Neural progenitor cell (in vitro differentiated cells): ENCODE data around the gene RELB. TPM values are rescaled to one million over a fixed set of nuclear protein-coding genes. Genes with fewer than 3 reads are reported as not detected.

Source experiments
- DNase-seq: peaks from one replicate; pipeline ENCODE4 v3.0.0-alpha.2; 2016; ENCODE audit warnings: low spot score
- H2AFZ ChIP-seq: fragments of 200-600 bp; sonication (generic); replicated peaks from 2 replicates; pipeline ENCODE4 v1.6.1; 2016; ENCODE audit warnings: antibody characterized with exemption
- H3F3A ChIP-seq: fragments of 200-600 bp; sonication (generic); 2 replicates; pipeline ENCODE4 v1.6.1; 2016; ENCODE audit warnings: antibody characterized with exemption, low read depth
- H3K27ac ChIP-seq: fragments of 200-600 bp; sonication (generic); 2 replicates; pipeline ENCODE4 v1.5.1; 2016; ENCODE audit warnings: mild to moderate bottlenecking
- H3K27me3 ChIP-seq: fragments of 200-600 bp; sonication (generic); 2 replicates; pipeline ENCODE4 v1.6.1; 2016; ENCODE audit warnings: mild to moderate bottlenecking, moderate library complexity
- H3K36me3 ChIP-seq: fragments of 200-600 bp; sonication (generic); 2 replicates; pipeline ENCODE4 v1.5.1; 2016
- H3K4me1 ChIP-seq: fragments of 200-600 bp; sonication (generic); 2 replicates; pipeline ENCODE4 v1.6.1; 2016; ENCODE audit warnings: mixed run types
- H3K4me2 ChIP-seq: fragments of 200-600 bp; sonication (generic); 2 replicates; pipeline ENCODE4 v1.6.1; 2016
- H3K4me3 ChIP-seq: fragments of 200-600 bp; sonication (generic); 2 replicates; pipeline ENCODE4 v1.5.1; 2016
- H3K79me2 ChIP-seq: fragments of 200-600 bp; sonication (generic); 2 replicates; pipeline ENCODE4 v1.6.1; 2016; ENCODE audit warnings: low read depth
- H3K9ac ChIP-seq: fragments of 200-600 bp; sonication (generic); 2 replicates; pipeline ENCODE4 v1.6.1; 2016
- H3K9me3 ChIP-seq: fragments of 200-600 bp; sonication (generic); 2 replicates; pipeline ENCODE4 v1.5.1; 2016; ENCODE audit warnings: low read depth
- H4K20me1 ChIP-seq: fragments of 200-600 bp; sonication (generic); 2 replicates; pipeline ENCODE4 v1.6.1; 2016; ENCODE audit warnings: low read depth
- H3K27ac Mint-ChIP-seq: 3 replicates; pipeline ENCODE4 v1.8.0; 2021; ENCODE audit warnings: mixed read lengths
- H3K27me3 Mint-ChIP-seq: 2 replicates; pipeline ENCODE4 v1.8.0; 2022; ENCODE audit warnings: low read depth, mild to moderate bottlenecking, inconsistent platforms, moderate library complexity, mixed read lengths; ENCODE audit not compliant: insufficient read depth
- H3K36me3 Mint-ChIP-seq: 3 replicates; pipeline ENCODE4 v1.8.0; 2021; ENCODE audit warnings: mixed read lengths
- H3K4me1 Mint-ChIP-seq: 3 replicates; pipeline ENCODE4 v1.8.0; 2021; ENCODE audit warnings: mixed read lengths
- H3K4me3 Mint-ChIP-seq: 3 replicates; pipeline ENCODE4 v1.8.0; 2021; ENCODE audit warnings: mild to moderate bottlenecking, moderate library complexity, mixed read lengths
- H3K9me3 Mint-ChIP-seq: 3 replicates; pipeline ENCODE4 v1.8.0; 2020; ENCODE audit warnings: mixed read lengths
- CTCF ChIP-seq: fragments of 200-600 bp; sonication (generic); IDR thresholded peaks from 2 replicates; pipeline ENCODE4 v1.5.1; 2017; ENCODE audit warnings: antibody characterized with exemption, mild to moderate bottlenecking
- EZH2 ChIP-seq: fragments of 200-600 bp; sonication (generic); IDR thresholded peaks from 2 replicates; pipeline ENCODE4 v1.6.1; 2017; ENCODE audit warnings: antibody characterized with exemption, mild to moderate bottlenecking, moderate library complexity
- EZH2phosphoT487 ChIP-seq: fragments of 200-600 bp; sonication (generic); IDR thresholded peaks from 2 replicates; pipeline ENCODE4 v1.6.1; 2017; ENCODE audit warnings: antibody characterized with exemption
- total RNA-seq: library from RNA; depleted of rRNA; stranded (reverse); fragments of >200 nt; gene quantifications from 2 replicates; pipeline ENCODE4 v1.2.3, GENCODE V29; 2015; ENCODE audit warnings: low replicate concordance

Gene RELB
- total RNA-seq, 1 donor from 2014 or later, result 0.43 TPM

- Histone ChIP-seq H3K79me2 (peaks cover 42% of the 10 kb centered on the region), H3K27me3 (peaks cover 36% of the 10 kb centered on the region), H2AFZ (peak overlapping the region; percentile 60), H3K4me3 (peak overlapping the region; percentile 91), H3F3A (peaks cover 67% of the 10 kb centered on the region), H3K4me2 (peak overlapping the region; percentile 83), H3K36me3 (no peaks in the 10 kb centered on the region), H3K27ac (no peak overlapping the region), H4K20me1 (peaks cover 31% of the 10 kb centered on the region), H3K4me1 (peaks cover 35% of the 10 kb centered on the region), H3K9ac (no peak overlapping the region), H3K9me3 (no peaks in the 10 kb centered on the region)
- Mint-ChIP-seq H3K36me3 (peaks cover 9% of the 10 kb centered on the region), H3K9me3 (no peaks in the 10 kb centered on the region), H3K4me3 (peak overlapping the region; percentile 99), H3K4me1 (peaks cover 30% of the 10 kb centered on the region), H3K27ac (no peak overlapping the region), H3K27me3 (peaks cover 23% of the 10 kb centered on the region)
- no peak for DNase-seq
- TF ChIP-seq EZH2phosphoT487 (no peak), CTCF (no peak), EZH2 (no peak)
These were observed 77.3 kb downstream of the RELB start for GRCh38 chr19:45078390-45079062.

- H3K27me3 ChIP-seq, result peaks cover 36% of the 10 kb centered on the region
- H3K27ac ChIP-seq, result peak within 1 kb of the TSS; percentile 13
- H4K20me1 ChIP-seq, result peaks cover 31% of the 10 kb centered on the region
- H3K4me1 Mint-ChIP-seq, result peaks cover 30% of the 10 kb centered on the region
- DNase-seq, result peak; percentile 94
- H3K9me3 Mint-ChIP-seq, result no peaks in the 10 kb centered on the region
- peaks cover 23% of the 10 kb centered on the region for H3K27me3 Mint-ChIP-seq
- H3K27ac Mint-ChIP-seq, result peak within 1 kb of the TSS; percentile 72
- H3K36me3 ChIP-seq, result no peaks in the 10 kb centered on the region
- peaks cover 9% of the 10 kb centered on the region for H3K36me3 Mint-ChIP-seq
- no peaks in the 10 kb centered on the region for H3K9me3 ChIP-seq
- H3F3A ChIP-seq, result peaks cover 62% of the 10 kb centered on the region
- H3K4me3 Mint-ChIP-seq, result peak within 1 kb of the TSS; percentile 99
- H3K79me2 ChIP-seq, result peaks cover 45% of the 10 kb centered on the region
- H2AFZ ChIP-seq, result peak within 1 kb of the TSS; percentile 92
- H3K9ac ChIP-seq, result peak within 1 kb of the TSS; percentile 78
- peak within 1 kb of the TSS; percentile 91 for H3K4me3 ChIP-seq
- peak within 1 kb of the TSS; percentile 83 for H3K4me2 ChIP-seq
- TF ChIP-seq EZH2phosphoT487, result no peak
- TF ChIP-seq EZH2, result peak; percentile 50
- TF ChIP-seq CTCF, result peak; percentile 43
- peaks cover 33% of the 10 kb centered on the region for H3K4me1 ChIP-seq
These were observed 78.0 kb downstream of the RELB start, which contains the start of gene GEMIN7 for GRCh38 chr19:45079063-45079910. TSS of gene GEMIN7 (plus strand) at chr19:45079260. CDS start at chr19:45090115, 10,855 bp downstream.

- Histone ChIP-seq H3K4me1 (peaks cover 27% of the 10 kb centered on the region), H3K27ac (no peak overlapping the region), H3K4me2 (peak overlapping the region; percentile 83), H4K20me1 (peaks cover 29% of the 10 kb centered on the region), H3K36me3 (no peaks in the 10 kb centered on the region), H2AFZ (no peak overlapping the region), H3K27me3 (peaks cover 30% of the 10 kb centered on the region), H3K79me2 (peaks cover 52% of the 10 kb centered on the region), H3K9me3 (no peaks in the 10 kb centered on the region), H3F3A (peaks cover 56% of the 10 kb centered on the region), H3K4me3 (peak overlapping the region; percentile 91), H3K9ac (peak overlapping the region; percentile 78)
- DNase-seq, result peak; percentile 54
- no peak for TF ChIP-seq EZH2phosphoT487
- TF ChIP-seq EZH2, result no peak
- Mint-ChIP-seq H3K36me3 (peaks cover 9% of the 10 kb centered on the region), H3K4me1 (peaks cover 26% of the 10 kb centered on the region), H3K27ac (peak overlapping the region; percentile 25), H3K9me3 (no peaks in the 10 kb centered on the region), H3K4me3 (peak overlapping the region; percentile 99), H3K27me3 (peaks cover 18% of the 10 kb centered on the region)
These were observed 78.7 kb downstream of the RELB start for GRCh38 chr19:45079911-45080370.
